ENCODE results near the gene CPTP. TPM values are rescaled to one million over a fixed set of nuclear protein-coding genes. Genes with fewer than 3 reads are reported as not detected.

Gene CPTP
- total RNA-seq, 1 donor from 2014 or later: 71.3 TPM

- TF ChIP-seq CTCF (IDR thresholded peaks at IDR 0.05): no peak
- Histone ChIP-seq H3K9me3 (no peaks in the 10 kb centered on the region), H3K4me1 (peaks cover 22 to 23% of the 10 kb centered on the region in 2 donors), H3K27ac (peak overlapping the region; percentile 97 to 98), H3K27me3 (no peaks in the 10 kb centered on the region), H3K4me3 (no peak overlapping the region), H3K36me3 (peaks cover 10 to 12% of the 10 kb centered on the region in 2 donors)
- no peak for DNase-seq (ENCODE audit: low spot score in 2 of 2)
- intact Hi-C loops (cut with DNase I): no loop called here
Measured at GRCh38 chr1:1376551-1377226, 52.1 kb downstream of the CPTP start.

- TF ChIP-seq CTCF (IDR thresholded peaks at IDR 0.05): no peak
- Histone ChIP-seq H3K27ac (no peak overlapping the region), H3K27me3 (no peaks in the 10 kb centered on the region), H3K4me1 (peaks cover 16 to 18% of the 10 kb centered on the region in 2 donors), H3K4me3 (no peak overlapping the region), H3K9me3 (no peaks in the 10 kb centered on the region), H3K36me3 (peaks cover 12% of the 10 kb centered on the region in 2 donors)
- no peak for DNase-seq (ENCODE audit: low spot score in 2 of 2)
- intact Hi-C loops (cut with DNase I): no loop called here
Measured at GRCh38 chr1:1377540-1378205, 53.1 kb downstream of the CPTP start.

Other genes with a start within 250 kb of the CPTP start
- 23.7 TPM for gene C1orf159, start 208.7 kb upstream of the CPTP start, total RNA-seq
- gene TTLL10, start 150.9 kb upstream of the CPTP start, total RNA-seq: not detected
- not detected for gene TNFRSF18, start 118.2 kb upstream of the CPTP start, total RNA-seq
- gene TNFRSF4, start 110.6 kb upstream of the CPTP start, total RNA-seq: 4.8 TPM
- gene SDF4, start 92.8 kb upstream of the CPTP start, total RNA-seq: 223 TPM
- gene B3GALT6, start 92.6 kb upstream of the CPTP start, total RNA-seq: 94.9 TPM
- gene C1QTNF12, start 78.1 kb upstream of the CPTP start, total RNA-seq: not detected
- 25.2 TPM for gene UBE2J2, start 50.9 kb upstream of the CPTP start, total RNA-seq
- 0.32 TPM for gene SCNN1D, start 44.4 kb upstream of the CPTP start, total RNA-seq
- gene ACAP3, start 16.9 kb upstream of the CPTP start, total RNA-seq: 105 TPM
- 28.3 TPM for gene PUSL1, start 16.2 kb upstream of the CPTP start, total RNA-seq
- 214 TPM for gene INTS11, start 142 bp upstream of the CPTP start, total RNA-seq
- 2.7 TPM for gene TAS1R3, start 6.5 kb downstream of the CPTP start, total RNA-seq
- 66.7 TPM for gene DVL1, start 24.6 kb downstream of the CPTP start, total RNA-seq
- gene MXRA8, start 33.8 kb downstream of the CPTP start, total RNA-seq: 345 TPM
- 247 TPM for gene AURKAIP1, start 50.4 kb downstream of the CPTP start, total RNA-seq
- gene CCNL2, start 74.5 kb downstream of the CPTP start, total RNA-seq: 150 TPM
- gene MRPL20, start 82.5 kb downstream of the CPTP start, total RNA-seq: 63.4 TPM
- gene ANKRD65, start 96.5 kb downstream of the CPTP start, total RNA-seq: 12.5 TPM
- gene VWA1, start 110.9 kb downstream of the CPTP start, total RNA-seq: 79.0 TPM
- not detected for gene ATAD3C, start 124.9 kb downstream of the CPTP start, total RNA-seq
- 14.2 TPM for gene ATAD3B, start 147.0 kb downstream of the CPTP start, total RNA-seq
- 46.3 TPM for gene ATAD3A, start 187.4 kb downstream of the CPTP start, total RNA-seq
- not detected for gene TMEM240, start 215.8 kb downstream of the CPTP start, total RNA-seq